ENCODE measurements around the gene GNA12. TPM values are rescaled to one million over a fixed set of nuclear protein-coding genes. Genes with fewer than 3 reads are reported as not detected.

Gene GNA12
- total RNA-seq, 1 donor from 2014 or later: 19.3 TPM

DNA sequence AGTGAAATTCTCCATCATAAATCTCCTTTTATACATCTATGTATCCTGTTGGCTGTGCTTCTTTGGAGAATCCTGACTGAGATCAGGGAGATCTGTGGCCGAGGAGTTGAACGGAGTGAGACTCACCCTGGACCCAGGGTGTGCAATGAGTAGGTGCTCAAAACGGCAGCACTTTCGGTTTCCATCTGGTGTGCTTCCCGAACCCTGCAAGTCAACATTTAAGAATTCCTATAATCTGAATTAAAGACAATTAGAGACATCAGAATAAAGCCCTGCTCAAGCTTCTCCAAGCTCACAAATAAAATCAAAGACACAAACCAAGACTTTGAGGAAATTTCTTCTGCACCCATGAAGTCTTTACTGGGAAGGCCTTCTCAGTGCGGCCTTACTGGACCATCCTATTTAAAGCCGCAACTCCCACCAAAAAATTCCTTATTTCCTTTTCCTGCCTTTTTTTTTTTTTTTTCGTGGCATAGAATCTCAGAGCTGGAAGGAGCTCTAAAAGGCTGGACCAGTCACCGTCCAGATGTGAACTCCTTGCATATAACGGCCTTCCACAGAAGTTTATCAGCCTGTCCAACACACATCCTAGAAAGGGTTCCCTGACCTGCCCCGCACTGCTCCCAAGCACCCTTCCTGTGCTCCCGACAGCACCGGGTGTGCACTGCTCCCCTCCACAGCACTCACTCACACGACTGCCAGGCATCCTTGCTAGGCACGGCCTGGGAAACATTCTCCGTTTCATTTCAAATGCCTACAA lies 29.7 kb downstream of the GNA12 start:
- no peak overlapping the region for H3K4me3 ChIP-seq (ENCODE audit: low read depth, low read length)
- DNase-seq (ENCODE audit: low read depth): no peak
- TF ChIP-seq, protein P1, sequence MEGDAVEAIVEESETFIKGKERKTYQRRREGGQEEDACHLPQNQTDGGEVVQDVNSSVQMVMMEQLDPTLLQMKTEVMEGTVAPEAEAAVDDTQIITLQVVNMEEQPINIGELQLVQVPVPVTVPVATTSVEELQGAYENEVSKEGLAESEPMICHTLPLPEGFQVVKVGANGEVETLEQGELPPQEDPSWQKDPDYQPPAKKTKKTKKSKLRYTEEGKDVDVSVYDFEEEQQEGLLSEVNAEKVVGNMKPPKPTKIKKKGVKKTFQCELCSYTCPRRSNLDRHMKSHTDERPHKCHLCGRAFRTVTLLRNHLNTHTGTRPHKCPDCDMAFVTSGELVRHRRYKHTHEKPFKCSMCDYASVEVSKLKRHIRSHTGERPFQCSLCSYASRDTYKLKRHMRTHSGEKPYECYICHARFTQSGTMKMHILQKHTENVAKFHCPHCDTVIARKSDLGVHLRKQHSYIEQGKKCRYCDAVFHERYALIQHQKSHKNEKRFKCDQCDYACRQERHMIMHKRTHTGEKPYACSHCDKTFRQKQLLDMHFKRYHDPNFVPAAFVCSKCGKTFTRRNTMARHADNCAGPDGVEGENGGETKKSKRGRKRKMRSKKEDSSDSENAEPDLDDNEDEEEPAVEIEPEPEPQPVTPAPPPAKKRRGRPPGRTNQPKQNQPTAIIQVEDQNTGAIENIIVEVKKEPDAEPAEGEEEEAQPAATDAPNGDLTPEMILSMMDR (conservative IDR thresholded peaks at IDR 0.05; ENCODE audit: low read depth, low read length): no peak

DNA sequence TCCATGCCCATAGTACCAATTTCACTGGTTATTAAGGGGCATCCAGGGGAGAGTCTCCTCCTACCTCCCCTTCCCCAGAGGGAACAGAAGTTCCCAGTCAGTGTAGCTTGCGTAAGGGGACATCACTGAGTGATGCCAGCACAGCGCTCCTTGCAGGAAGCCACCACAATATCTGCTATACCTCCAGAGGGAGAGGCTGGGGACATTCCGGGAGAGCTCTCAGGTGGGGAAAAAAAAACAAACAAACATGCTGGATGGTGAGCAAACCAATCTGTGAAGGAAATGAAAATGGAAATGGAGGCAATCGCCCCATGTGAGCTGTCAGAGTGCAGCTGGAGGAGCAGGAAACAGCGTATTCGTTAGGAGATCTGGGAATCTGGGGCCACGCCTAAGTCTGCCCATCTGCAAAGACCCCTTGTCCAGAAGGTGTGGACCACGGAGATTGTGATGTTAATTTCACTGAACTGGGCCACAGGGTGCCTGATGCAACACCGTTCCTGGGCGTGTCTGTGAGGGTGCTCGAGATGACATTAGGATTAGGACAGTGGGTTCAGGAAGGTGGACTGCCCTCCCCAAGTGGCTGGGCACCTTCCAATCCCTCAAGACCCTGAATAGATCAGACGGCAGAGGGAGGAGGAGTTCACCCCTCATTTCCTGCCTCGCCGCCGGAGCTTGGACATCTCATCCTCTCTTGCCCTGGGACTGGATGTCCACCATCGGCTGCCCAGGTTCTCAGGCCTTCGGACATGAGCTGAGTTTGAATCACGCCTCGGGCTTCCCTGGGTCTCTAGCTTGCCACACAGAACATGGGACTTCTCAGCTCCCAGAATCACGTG lies 30.5 kb downstream of the GNA12 start:
- no peak for DNase-seq (ENCODE audit: low read depth)
- H3K4me3 ChIP-seq (ENCODE audit: low read depth, low read length): no peak overlapping the region
- TF ChIP-seq, protein P1 (conservative IDR thresholded peaks at IDR 0.05; ENCODE audit: low read depth, low read length): no peak

DNA sequence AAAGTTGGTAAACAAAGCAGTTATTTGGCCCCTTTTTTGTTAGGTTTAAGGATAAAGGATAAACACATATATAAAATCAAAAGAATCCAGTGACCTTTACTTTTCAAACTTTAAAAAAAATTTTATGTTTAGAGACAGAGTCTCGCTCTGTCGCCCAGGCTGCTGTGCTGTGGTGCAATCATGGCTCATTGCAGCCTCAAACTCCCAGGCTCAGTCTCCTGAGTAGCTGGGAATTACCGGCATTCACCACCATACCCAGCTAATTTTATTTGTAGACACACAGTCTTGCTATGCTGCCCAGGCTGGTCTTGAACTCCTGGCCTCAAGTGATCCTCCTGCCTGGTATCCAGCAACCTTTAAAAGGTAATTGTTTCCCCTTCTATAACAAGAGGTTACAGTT lies 31.3 kb downstream of the GNA12 start:
- H3K4me3 ChIP-seq (ENCODE audit: low read depth, low read length): no peak overlapping the region
- DNase-seq (ENCODE audit: low read depth): no peak
- TF ChIP-seq, protein P1 (conservative IDR thresholded peaks at IDR 0.05; ENCODE audit: low read depth, low read length): no peak

DNA sequence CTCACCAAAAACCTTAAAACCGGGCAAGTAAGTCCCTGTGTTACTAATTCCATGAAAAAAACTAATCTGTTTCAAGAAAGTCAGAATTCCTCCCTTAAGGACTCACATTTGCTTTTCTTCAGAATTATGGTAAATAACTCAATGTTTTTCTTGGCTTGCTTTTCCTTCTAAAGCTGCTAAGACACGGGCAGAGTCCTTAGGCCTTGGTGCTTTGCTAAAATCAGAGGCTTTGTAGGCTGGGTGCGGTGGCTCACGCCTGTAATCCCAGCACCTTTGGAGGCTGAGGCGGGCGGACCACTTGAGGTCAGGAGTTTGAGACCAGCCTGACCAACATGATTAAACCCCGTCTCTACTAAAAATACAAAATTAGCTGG lies 32.0 kb downstream of the GNA12 start:
- DNase-seq (ENCODE audit: low read depth): no peak
- no peak overlapping the region for H3K4me3 ChIP-seq (ENCODE audit: low read depth, low read length)
- TF ChIP-seq, protein P1 (conservative IDR thresholded peaks at IDR 0.05; ENCODE audit: low read depth, low read length): no peak

DNA sequence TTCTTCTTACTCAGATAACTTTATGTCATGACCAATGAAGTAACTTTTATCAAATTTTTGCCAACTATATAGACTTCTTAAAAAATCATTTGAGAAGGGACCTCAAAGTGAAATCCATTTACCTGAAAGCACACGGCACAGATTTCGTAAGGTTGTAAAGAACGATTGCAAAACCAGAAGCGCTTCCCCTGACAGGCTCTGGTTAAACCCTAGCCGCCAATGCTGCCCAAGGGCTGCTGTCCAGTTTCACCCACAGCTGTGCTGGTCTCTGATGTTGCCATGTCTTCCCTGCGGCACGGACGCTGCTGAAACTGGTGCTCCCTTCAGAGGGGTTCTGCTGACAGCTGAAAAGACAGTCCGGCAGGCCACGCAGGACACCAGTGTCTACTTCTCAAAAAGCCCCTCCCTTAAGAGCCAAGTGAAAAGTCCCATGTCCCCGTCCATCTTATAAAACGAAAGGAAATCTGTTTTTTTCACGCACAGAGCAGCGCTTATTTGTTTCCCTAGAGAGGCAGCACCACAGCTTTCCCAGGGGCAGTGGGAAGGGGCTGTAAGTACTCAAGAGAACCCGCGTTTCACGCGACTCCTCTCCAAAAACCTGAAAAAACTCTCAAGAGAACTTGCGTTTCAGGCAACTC lies 32.5 kb downstream of the GNA12 start:
- no peak for DNase-seq (ENCODE audit: low read depth)
- H3K4me3 ChIP-seq (ENCODE audit: low read depth, low read length): no peak overlapping the region
- TF ChIP-seq, protein P1 (conservative IDR thresholded peaks at IDR 0.05; ENCODE audit: low read depth, low read length): no peak

DNA sequence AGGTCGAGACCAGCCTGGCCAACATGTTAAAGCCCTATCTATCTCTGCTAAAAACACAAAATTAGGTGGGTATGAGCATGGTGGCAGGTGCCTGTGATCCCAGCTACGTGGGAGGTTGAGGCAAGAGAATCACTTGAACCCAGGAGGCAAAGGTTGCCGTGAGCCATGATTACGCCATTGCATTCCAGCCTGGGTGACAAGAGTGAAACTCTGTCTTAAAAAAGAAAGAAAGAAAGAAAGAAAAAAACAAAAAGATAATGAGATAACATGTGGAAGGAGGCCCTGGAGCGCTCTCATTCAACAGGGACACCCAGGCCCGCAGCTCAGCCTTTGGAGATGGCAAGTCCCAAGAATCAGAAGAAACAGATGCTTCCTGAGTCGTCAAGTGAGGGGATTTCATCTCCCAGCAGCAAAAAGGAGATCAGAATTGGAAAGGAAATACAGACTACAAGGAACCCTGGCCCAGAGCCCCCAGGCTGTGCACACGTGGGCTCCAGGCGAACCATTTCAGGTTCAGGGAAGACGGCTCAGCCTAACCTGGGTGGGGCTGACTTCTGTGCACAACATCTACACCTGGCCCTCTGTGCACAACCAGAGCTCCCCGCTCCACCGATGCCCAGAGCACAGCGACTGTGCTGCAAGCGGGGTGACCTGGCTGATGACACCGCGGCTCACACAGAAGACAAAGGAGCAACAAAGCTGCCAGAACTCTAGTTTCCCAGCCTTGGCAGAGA lies 33.3 kb downstream of the GNA12 start:
- TF ChIP-seq, protein P1 (conservative IDR thresholded peaks at IDR 0.05; ENCODE audit: low read depth, low read length): no peak
- H3K4me3 ChIP-seq (ENCODE audit: low read depth, low read length): no peak overlapping the region
- DNase-seq (ENCODE audit: low read depth): no peak

Data from epithelial cell of proximal tubule (primary cell).